ENCODE results near the gene GABRB2.

GABRB2 gene

DNA sequence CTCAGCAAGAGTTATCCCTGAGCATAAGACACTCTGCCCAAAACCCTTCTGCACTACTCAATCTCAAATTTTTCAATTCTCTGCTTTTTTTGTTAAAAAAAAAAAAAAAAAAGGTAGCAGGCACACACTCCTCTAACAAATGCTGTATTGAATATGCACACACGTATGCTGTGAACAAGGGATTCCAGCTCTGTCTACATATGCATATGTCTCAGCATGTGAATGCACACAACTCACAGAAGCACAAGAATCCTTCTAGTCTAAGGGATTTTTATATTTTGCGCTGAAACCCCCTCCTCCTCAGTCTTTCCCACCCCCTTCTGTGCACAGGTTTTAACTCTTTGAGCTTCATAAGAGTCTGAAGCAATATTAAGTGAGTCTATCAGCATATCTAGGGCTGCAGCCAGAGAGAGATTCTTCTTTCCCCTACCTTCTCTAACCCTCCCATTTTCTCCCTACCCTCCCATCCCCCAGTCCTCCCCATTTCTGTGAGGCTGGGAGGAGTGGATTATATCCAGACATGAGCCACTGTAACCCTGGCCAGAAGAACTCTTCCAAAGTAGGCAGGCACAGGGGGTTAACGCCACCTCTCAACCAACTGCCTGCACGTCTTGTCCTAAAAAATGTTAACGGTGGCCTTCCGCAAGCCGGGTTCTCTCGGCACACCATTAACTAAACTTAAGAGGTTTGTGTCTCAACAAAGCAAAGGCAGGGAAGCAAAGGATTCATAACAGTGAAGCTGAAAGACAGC lies 1.0 kb downstream of the GABRB2 start:
- Histone ChIP-seq H3K27ac (no peak overlapping the region), H3K4me3 (ENCODE audit: low read depth, low read length) (no peak overlapping the region), H3K36me3 (replicated peaks) (no peaks in the 10 kb centered on the region), H3K27me3 (replicated peaks) (peaks cover 21% of the 10 kb centered on the region)
- TF ChIP-seq, protein P1, sequence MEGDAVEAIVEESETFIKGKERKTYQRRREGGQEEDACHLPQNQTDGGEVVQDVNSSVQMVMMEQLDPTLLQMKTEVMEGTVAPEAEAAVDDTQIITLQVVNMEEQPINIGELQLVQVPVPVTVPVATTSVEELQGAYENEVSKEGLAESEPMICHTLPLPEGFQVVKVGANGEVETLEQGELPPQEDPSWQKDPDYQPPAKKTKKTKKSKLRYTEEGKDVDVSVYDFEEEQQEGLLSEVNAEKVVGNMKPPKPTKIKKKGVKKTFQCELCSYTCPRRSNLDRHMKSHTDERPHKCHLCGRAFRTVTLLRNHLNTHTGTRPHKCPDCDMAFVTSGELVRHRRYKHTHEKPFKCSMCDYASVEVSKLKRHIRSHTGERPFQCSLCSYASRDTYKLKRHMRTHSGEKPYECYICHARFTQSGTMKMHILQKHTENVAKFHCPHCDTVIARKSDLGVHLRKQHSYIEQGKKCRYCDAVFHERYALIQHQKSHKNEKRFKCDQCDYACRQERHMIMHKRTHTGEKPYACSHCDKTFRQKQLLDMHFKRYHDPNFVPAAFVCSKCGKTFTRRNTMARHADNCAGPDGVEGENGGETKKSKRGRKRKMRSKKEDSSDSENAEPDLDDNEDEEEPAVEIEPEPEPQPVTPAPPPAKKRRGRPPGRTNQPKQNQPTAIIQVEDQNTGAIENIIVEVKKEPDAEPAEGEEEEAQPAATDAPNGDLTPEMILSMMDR (IDR thresholded peaks at IDR 0.05; ENCODE audit: low read depth, low read length, missing control alignments) = no peak
- DNase-seq = no peak
- in situ Hi-C loops (cut with HindIII; ENCODE audit: low pct_ligation_motif_present, low sequenced_read_pairs) = no loop called here

DNA sequence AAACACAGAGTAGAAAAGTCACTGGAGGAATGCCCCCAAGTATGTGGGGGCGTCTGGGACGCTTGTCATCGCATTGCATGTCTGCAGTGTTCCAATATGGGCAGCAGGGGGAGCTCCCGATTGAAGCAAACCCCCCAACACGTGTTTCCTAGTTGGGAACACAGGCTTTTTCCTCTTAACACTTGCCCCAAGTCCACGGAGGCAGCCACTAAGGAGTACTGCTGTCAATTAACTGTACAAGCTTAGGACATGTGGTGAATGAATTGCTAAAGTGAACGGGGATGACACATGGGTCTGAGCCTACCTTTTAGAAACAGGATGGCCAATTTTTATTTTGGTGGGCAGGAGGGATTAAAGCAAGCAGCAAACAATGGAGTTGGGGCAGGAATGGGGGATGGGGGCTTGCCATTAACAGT lies 2.2 kb downstream of the GABRB2 start:
- H3K27ac ChIP-seq = no peak overlapping the region
- H3K4me3 ChIP-seq (ENCODE audit: low read depth, low read length) = no peak overlapping the region
- H3K36me3 ChIP-seq (replicated peaks) = no peaks in the 10 kb centered on the region
- peak; percentile 3 for DNase-seq
- in situ Hi-C loops (cut with HindIII; ENCODE audit: low pct_ligation_motif_present, low sequenced_read_pairs) = no loop called here
- peaks cover 21% of the 10 kb centered on the region for H3K27me3 ChIP-seq (replicated peaks)
- TF ChIP-seq, protein P1 (IDR thresholded peaks at IDR 0.05; ENCODE audit: low read depth, low read length, missing control alignments) = peak; percentile 84

DNA sequence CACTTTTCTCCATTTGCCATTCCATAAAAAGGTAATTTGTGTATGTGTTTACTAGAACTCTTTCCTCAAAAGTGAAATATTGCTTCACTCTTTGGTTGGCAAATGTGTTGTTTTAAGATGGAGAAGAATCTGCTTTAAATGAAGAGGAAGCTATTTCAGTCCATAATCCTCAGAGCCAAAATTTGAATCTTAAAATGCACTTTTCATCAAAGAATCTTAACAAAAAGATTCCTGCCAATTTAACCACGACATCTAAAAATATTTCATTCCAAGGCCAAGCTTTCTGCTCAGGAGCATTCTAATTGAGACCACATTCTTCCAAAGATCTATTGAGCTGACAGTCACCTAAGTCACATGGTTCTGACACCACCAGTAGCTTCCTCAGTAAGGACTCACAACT lies 7.5 kb downstream of the GABRB2 start:
- Histone ChIP-seq H3K36me3 (replicated peaks) (no peaks in the 10 kb centered on the region), H3K27me3 (replicated peaks) (no peaks in the 10 kb centered on the region), H3K4me3 (ENCODE audit: low read depth, low read length) (no peak overlapping the region), H3K27ac (no peak overlapping the region)
- TF ChIP-seq, protein P1 (IDR thresholded peaks at IDR 0.05; ENCODE audit: low read depth, low read length, missing control alignments) = no peak
- DNase-seq = no peak
- in situ Hi-C loops (cut with HindIII; ENCODE audit: low pct_ligation_motif_present, low sequenced_read_pairs) = no loop called here

DNA sequence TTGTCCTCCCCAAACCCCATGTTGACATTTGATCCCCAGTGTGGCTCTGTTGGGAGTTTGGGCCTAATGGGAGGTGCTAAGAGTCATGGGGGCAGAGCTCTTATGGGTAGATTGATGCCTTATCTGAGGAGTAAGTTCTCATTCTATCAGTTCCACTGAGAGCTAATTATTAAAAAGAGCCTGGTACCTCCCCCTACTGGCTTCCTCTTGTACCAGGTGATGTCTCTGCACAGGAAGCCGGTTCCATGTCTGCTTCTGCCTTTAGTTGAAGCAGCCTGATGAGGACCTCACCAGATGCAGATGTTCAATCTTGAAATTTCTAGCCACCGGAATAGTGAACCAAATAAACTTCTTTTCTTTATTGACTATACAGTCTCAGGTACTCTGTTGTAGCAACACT lies 10.8 kb downstream of the GABRB2 start:
- no peak overlapping the region for H3K4me3 ChIP-seq (ENCODE audit: low read depth, low read length)
- no peak for DNase-seq
- in situ Hi-C loops (cut with HindIII; ENCODE audit: low pct_ligation_motif_present, low sequenced_read_pairs) = no loop called here
- H3K27ac ChIP-seq = no peak overlapping the region
- H3K27me3 ChIP-seq (replicated peaks) = no peaks in the 10 kb centered on the region
- TF ChIP-seq, protein P1 (IDR thresholded peaks at IDR 0.05; ENCODE audit: low read depth, low read length, missing control alignments) = no peak
- no peaks in the 10 kb centered on the region for H3K36me3 ChIP-seq (replicated peaks)

DNA sequence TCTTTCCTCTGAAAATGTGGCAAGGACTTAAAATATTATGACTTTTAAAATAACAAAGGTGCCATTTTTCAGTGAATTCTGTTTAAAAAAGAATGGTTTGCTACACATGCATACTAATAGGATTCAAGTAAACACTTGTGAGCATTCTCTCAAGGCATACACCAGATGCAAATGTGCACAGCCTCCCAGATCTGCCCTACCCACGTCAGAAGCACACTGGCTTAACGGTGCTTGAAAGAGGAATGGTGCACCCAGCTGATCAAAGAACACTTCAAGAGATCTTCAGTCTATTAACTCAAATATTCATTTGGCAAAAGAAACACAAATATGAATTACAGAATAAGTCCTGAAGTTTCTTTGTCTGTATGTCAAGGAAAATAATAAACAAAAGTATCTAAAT lies 15.8 kb downstream of the GABRB2 start:
- Histone ChIP-seq H3K27me3 (replicated peaks) (no peaks in the 10 kb centered on the region), H3K36me3 (replicated peaks) (no peaks in the 10 kb centered on the region), H3K4me3 (ENCODE audit: low read depth, low read length) (no peak overlapping the region), H3K27ac (no peak overlapping the region)
- TF ChIP-seq, protein P1 (IDR thresholded peaks at IDR 0.05; ENCODE audit: low read depth, low read length, missing control alignments) = no peak
- DNase-seq = no peak
- in situ Hi-C loops (cut with HindIII; ENCODE audit: low pct_ligation_motif_present, low sequenced_read_pairs) = no loop called here

DNA sequence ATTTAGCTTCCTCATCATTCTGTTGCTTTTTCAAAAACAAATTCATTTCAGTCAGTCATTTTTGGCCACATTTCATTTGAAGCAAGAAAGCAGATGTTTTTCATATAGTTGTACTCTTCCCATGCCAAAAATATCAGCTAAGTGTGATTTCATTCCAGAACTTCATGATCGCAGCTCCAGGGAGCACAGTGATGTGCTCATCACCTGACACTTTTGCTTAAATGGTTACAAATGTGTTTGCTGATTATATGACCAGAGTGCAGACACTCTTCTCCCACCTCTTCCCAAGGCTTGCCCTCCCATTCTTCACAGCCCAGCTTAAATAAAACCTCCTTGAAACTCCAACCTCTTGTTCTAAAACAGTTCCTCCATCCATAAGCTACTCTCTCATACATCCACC lies 32.6 kb downstream of the GABRB2 start:
- no peak overlapping the region for H3K4me3 ChIP-seq (ENCODE audit: low read depth, low read length)
- H3K36me3 ChIP-seq (replicated peaks) = no peaks in the 10 kb centered on the region
- TF ChIP-seq, protein P1 (IDR thresholded peaks at IDR 0.05; ENCODE audit: low read depth, low read length, missing control alignments) = no peak
- no peaks in the 10 kb centered on the region for H3K27me3 ChIP-seq (replicated peaks)
- no peak overlapping the region for H3K27ac ChIP-seq
- in situ Hi-C loops (cut with HindIII; ENCODE audit: low pct_ligation_motif_present, low sequenced_read_pairs) = no loop called here
- DNase-seq = no peak
